ENCODE results near the gene LTB4R2. TPM values are rescaled to one million over a fixed set of nuclear protein-coding genes. Genes with fewer than 3 reads are reported as not detected.

LTB4R2 gene
- total RNA-seq, 4 donors from 2014 or later: 2.4 to 5.0 (median 3.4) TPM

DNA sequence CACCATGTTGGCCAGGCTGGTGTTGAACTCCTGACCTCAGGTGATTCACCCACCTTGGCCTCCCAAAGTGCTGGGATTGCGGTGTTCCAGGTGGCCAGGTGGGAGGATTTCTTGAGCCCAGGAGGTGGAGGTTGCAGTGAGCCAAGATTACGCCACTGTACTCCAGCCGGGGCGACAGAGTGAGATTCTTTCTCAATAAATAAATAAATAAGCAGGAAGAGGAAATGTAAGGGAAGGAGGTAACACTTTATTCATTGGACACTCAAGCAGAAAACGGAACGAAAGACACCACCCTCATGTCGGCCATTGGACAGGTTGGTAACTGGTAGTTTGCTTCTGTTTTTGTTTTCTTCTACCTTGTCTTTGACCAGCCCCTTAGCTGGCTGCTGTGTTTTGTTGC is 45.1 kb downstream of the LTB4R2 start:
- 84 to 89% methylated on average over 6 of the region's 7 CpGs for WGBS, 2 donors (ENCODE audit: low coverage in 1 of 2)
- no peak for ATAC-seq
- Histone ChIP-seq H3K4me1 (peaks cover 0 to 23% (median 0%) of the 10 kb centered on the region in 3 donors), H3K9me3 (no peaks in the 10 kb centered on the region), H3K27ac (no peak overlapping the region), H3K4me3 (no peak overlapping the region), H3K27me3 (peaks cover 9% of the 10 kb centered on the region), H3K36me3 (no peaks in the 10 kb centered on the region)
- TF ChIP-seq EP300 (IDR thresholded peaks at IDR 0.05): no peak
- TF ChIP-seq POLR2AphosphoS5 (IDR thresholded peaks at IDR 0.05): no peak
- TF ChIP-seq, protein P1, sequence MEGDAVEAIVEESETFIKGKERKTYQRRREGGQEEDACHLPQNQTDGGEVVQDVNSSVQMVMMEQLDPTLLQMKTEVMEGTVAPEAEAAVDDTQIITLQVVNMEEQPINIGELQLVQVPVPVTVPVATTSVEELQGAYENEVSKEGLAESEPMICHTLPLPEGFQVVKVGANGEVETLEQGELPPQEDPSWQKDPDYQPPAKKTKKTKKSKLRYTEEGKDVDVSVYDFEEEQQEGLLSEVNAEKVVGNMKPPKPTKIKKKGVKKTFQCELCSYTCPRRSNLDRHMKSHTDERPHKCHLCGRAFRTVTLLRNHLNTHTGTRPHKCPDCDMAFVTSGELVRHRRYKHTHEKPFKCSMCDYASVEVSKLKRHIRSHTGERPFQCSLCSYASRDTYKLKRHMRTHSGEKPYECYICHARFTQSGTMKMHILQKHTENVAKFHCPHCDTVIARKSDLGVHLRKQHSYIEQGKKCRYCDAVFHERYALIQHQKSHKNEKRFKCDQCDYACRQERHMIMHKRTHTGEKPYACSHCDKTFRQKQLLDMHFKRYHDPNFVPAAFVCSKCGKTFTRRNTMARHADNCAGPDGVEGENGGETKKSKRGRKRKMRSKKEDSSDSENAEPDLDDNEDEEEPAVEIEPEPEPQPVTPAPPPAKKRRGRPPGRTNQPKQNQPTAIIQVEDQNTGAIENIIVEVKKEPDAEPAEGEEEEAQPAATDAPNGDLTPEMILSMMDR (IDR thresholded peaks at IDR 0.05): no peak
- no peak for TF ChIP-seq POLR2A (IDR thresholded peaks at IDR 0.05)

DNA sequence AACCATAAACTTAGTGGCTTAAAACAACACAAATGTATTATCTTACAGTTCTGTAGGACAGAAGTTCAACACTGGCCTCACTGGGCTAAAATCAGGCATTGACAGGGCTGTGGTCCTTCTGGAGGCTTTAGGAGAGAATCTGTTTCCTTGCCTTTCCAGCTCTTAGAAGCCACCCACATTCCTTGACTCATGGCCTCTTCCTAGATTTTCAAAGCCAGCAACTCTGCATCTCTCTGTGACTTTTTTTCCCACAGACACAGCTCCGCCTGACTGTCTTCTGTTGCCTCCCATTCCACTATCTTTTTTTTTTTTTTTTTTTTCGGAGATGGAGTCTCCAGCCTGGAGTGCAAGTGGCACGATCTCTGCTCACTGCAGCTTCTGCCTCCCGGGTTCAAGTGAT is 46.3 kb downstream of the LTB4R2 start:
- Histone ChIP-seq H3K9me3 (no peaks in the 10 kb centered on the region), H3K36me3 (no peaks in the 10 kb centered on the region), H3K27ac (no peak overlapping the region), H3K4me3 (no peak overlapping the region), H3K4me1 (peaks cover 0 to 23% (median 0%) of the 10 kb centered on the region in 3 donors), H3K27me3 (no peaks in the 10 kb centered on the region)
- 91 to 100% methylated on average over 1 to 3 of the region's 4 CpGs for WGBS, 2 donors (ENCODE audit: low coverage in 1 of 2)
- TF ChIP-seq, protein P1 (IDR thresholded peaks at IDR 0.05): no peak
- no peak for TF ChIP-seq POLR2AphosphoS5 (IDR thresholded peaks at IDR 0.05)
- TF ChIP-seq EP300 (IDR thresholded peaks at IDR 0.05): no peak
- TF ChIP-seq POLR2A (IDR thresholded peaks at IDR 0.05): no peak
- no peak for ATAC-seq

DNA sequence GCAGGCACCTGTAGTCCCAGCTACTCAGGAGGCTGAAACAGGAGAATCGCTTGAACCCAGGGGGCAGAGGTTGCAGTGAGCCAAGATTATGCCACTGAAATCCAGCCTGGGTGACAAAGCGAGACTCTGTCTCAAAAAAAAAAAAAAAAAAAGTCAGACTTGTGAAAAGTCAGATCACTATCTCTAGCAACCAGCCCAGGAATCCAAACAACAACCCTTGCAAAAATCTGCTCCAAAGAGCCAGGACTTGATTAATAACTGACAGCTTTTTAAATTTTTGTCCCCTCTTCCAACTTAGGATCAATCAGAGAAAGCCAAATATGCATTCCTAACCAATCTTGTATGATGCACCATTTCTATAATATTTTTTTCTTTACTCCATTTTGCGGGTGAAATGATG is 50.3 kb downstream of the LTB4R2 start:
- no peaks in the 10 kb centered on the region for H3K27me3 ChIP-seq
- no peak for ATAC-seq
- 73 to 91% methylated on average over 1 to 2 of the region's 3 CpGs for WGBS, 2 donors (ENCODE audit: low coverage in 1 of 2)
- no peak overlapping the region for H3K27ac ChIP-seq
- no peaks in the 10 kb centered on the region for H3K36me3 ChIP-seq
- peaks cover 0 to 6% (median 5%) of the 10 kb centered on the region in 3 donors for H3K4me1 ChIP-seq
- TF ChIP-seq, protein P1 (IDR thresholded peaks at IDR 0.05): no peak
- TF ChIP-seq EP300 (IDR thresholded peaks at IDR 0.05) (no peak), POLR2AphosphoS5 (IDR thresholded peaks at IDR 0.05) (no peak), POLR2A (IDR thresholded peaks at IDR 0.05) (no peak)
- no peaks in the 10 kb centered on the region for H3K9me3 ChIP-seq
- no peak overlapping the region for H3K4me3 ChIP-seq

GRCh38 chr14:24361326-24361725 is 51.4 kb downstream of the LTB4R2 start:
- peaks cover 0 to 17% (median 13%) of the 10 kb centered on the region in 3 donors for H3K4me1 ChIP-seq
- WGBS, 2 donors (ENCODE audit: low coverage in 1 of 2): 56 to 58% methylated on average over 2 of the region's 2 CpGs
- ATAC-seq: no peak
- H3K27me3 ChIP-seq: no peaks in the 10 kb centered on the region
- H3K36me3 ChIP-seq: no peaks in the 10 kb centered on the region
- no peaks in the 10 kb centered on the region for H3K9me3 ChIP-seq
- TF ChIP-seq POLR2A (IDR thresholded peaks at IDR 0.05): no peak
- no peak for TF ChIP-seq EP300 (IDR thresholded peaks at IDR 0.05)
- TF ChIP-seq, protein P1 (IDR thresholded peaks at IDR 0.05): no peak
- no peak for TF ChIP-seq POLR2AphosphoS5 (IDR thresholded peaks at IDR 0.05)
- H3K27ac ChIP-seq: no peak overlapping the region
- H3K4me3 ChIP-seq: no peak overlapping the region

Small RNA genes within 50 kb of the gene (small RNA-seq; reads per million reads assigned to genes)
- gene RF00026: 0 reads per million in 4 donors

Other genes starting within 250 kb of the LTB4R2 start
- gene CPNE6, start 238.6 kb upstream of the LTB4R2 start, total RNA-seq: 1 to 10 TPM in 1 of 4 donors, not detected in 3; 1.5 TPM
- gene PCK2, start 215.8 kb upstream of the LTB4R2 start, total RNA-seq: 10 to 100 TPM in 3 of 4 donors, 1 to 10 TPM in 1; 9.2 to 14.9 (median 11.6) TPM
- gene DCAF11, start 195.4 kb upstream of the LTB4R2 start, total RNA-seq: 10 to 100 TPM; 58.0 to 81.6 (median 71.6) TPM
- gene NRL, start 195.2 kb upstream of the LTB4R2 start, total RNA-seq: 10 to 100 TPM in 1 of 4 donors, 1 to 10 TPM in 1, under 1 TPM in 1, not detected in 1; 0.81 to 10.4 (median 5.0) TPM
- gene FITM1, start 179.5 kb upstream of the LTB4R2 start, total RNA-seq: under 1 TPM in 2 of 4 donors, not detected in 2; 0.27 to 0.67 TPM
- 100 to 1,000 TPM; 114 to 186 (median 127) TPM for gene PSME1, start 173.9 kb upstream of the LTB4R2 start, total RNA-seq
- gene EMC9, start 168.5 kb upstream of the LTB4R2 start, total RNA-seq: 10 to 100 TPM in 2 of 4 donors, 1 to 10 TPM in 2; 6.4 to 15.4 (median 10.4) TPM
- 10 to 100 TPM; 41.4 to 52.3 (median 42.0) TPM for gene PSME2, start 163.5 kb upstream of the LTB4R2 start, total RNA-seq
- gene RNF31, start 162.6 kb upstream of the LTB4R2 start, total RNA-seq: 10 to 100 TPM; 19.0 to 38.9 (median 32.0) TPM
- 10 to 100 TPM; 61.3 to 80.1 (median 68.1) TPM for gene IRF9, start 148.9 kb upstream of the LTB4R2 start, total RNA-seq
- gene REC8, start 138.1 kb upstream of the LTB4R2 start, total RNA-seq: 1 to 10 TPM; 1.6 to 8.2 (median 6.8) TPM
- 10 to 100 TPM; 16.8 to 31.6 (median 27.0) TPM for gene IPO4, start 121.3 kb upstream of the LTB4R2 start, total RNA-seq
- gene TM9SF1, start 114.7 kb upstream of the LTB4R2 start, total RNA-seq: 10 to 100 TPM; 34.7 to 53.3 (median 45.0) TPM
- gene TSSK4, start 104.4 kb upstream of the LTB4R2 start, total RNA-seq: under 1 TPM in 1 of 4 donors, not detected in 3; 0.40 TPM
- 100 to 1,000 TPM in 2 of 4 donors, 10 to 100 TPM in 2; 93.4 to 134 (median 106) TPM for gene CHMP4A, start 96.7 kb upstream of the LTB4R2 start, total RNA-seq
- gene MDP1, start 94.1 kb upstream of the LTB4R2 start, total RNA-seq: 10 to 100 TPM in 3 of 4 donors, 1 to 10 TPM in 1; 6.9 to 17.1 (median 11.4) TPM
- 100 to 1,000 TPM; 136 to 193 (median 168) TPM for gene NEDD8, start 77.8 kb upstream of the LTB4R2 start, total RNA-seq
- 10 to 100 TPM; 46.0 to 70.5 (median 59.8) TPM for gene GMPR2, start 77.2 kb upstream of the LTB4R2 start, total RNA-seq
- gene TINF2, start 67.5 kb upstream of the LTB4R2 start, total RNA-seq: 10 to 100 TPM; 53.2 to 72.5 (median 70.0) TPM
- 10 to 100 TPM in 1 of 4 donors, 1 to 10 TPM in 3; 1.3 to 43.3 (median 6.3) TPM for gene TGM1, start 47.0 kb upstream of the LTB4R2 start, total RNA-seq
- 10 to 100 TPM; 12.9 to 27.6 (median 16.5) TPM for gene RABGGTA, start 38.5 kb upstream of the LTB4R2 start, total RNA-seq
- gene DHRS1, start 10.4 kb upstream of the LTB4R2 start, total RNA-seq: 10 to 100 TPM in 3 of 4 donors, 1 to 10 TPM in 1; 8.2 to 33.0 (median 17.7) TPM
- gene NOP9, start 10.3 kb upstream of the LTB4R2 start, total RNA-seq: 10 to 100 TPM; 19.4 to 29.2 (median 22.8) TPM
- gene CIDEB, start 2.2 kb upstream of the LTB4R2 start, total RNA-seq: 10 to 100 TPM in 2 of 4 donors, 1 to 10 TPM in 2; 4.9 to 12.5 (median 9.5) TPM
- gene LTB4R, start 1.4 kb downstream of the LTB4R2 start, total RNA-seq: 1 to 10 TPM; 3.0 to 4.2 (median 3.4) TPM
- gene ADCY4, start 24.9 kb downstream of the LTB4R2 start, total RNA-seq: 10 to 100 TPM; 13.3 to 40.5 (median 22.6) TPM
- gene RIPK3, start 29.9 kb downstream of the LTB4R2 start, total RNA-seq: 1 to 10 TPM; 3.1 to 8.9 (median 3.9) TPM
- 10 to 100 TPM; 33.5 to 63.5 (median 57.9) TPM for gene NFATC4, start 58.0 kb downstream of the LTB4R2 start, total RNA-seq
- gene NYNRIN, start 88.9 kb downstream of the LTB4R2 start, total RNA-seq: 10 to 100 TPM in 2 of 4 donors, 1 to 10 TPM in 2; 6.9 to 19.9 (median 11.5) TPM
- 1 to 10 TPM in 3 of 4 donors, under 1 TPM in 1; 0.49 to 2.8 (median 2.1) TPM for gene CBLN3, start 119.5 kb downstream of the LTB4R2 start, total RNA-seq
- gene KHNYN, start 119.8 kb downstream of the LTB4R2 start, total RNA-seq: 10 to 100 TPM; 50.7 to 68.0 (median 61.3) TPM
- gene SDR39U1, start 132.6 kb downstream of the LTB4R2 start, total RNA-seq: 10 to 100 TPM; 21.5 to 39.7 (median 31.3) TPM
- 1 to 10 TPM in 1 of 4 donors, under 1 TPM in 1, not detected in 2; 0.93 to 9.8 TPM for gene CMA1, start 198.1 kb downstream of the LTB4R2 start, total RNA-seq

Data from gastroesophageal sphincter (tissue), 4 donors.